ENCODE measurements around the gene MCFD2.

Gene MCFD2

GRCh38 chr2:46858702-46859090, 56.9 kb downstream of the MCFD2 start:
- Histone ChIP-seq H3K27me3 (ENCODE audit: insufficient read depth, poor library complexity, severe bottlenecking) (no peaks in the 10 kb centered on the region), H3K27ac (replicated peaks) (no peak overlapping the region), H3K4me3 (replicated peaks; ENCODE audit: insufficient read depth, low read length) (no peak overlapping the region)
- TF ChIP-seq POLR2AphosphoS5 (IDR thresholded peaks at IDR 0.05; ENCODE audit: low read depth) (no peak), GABPA (IDR thresholded peaks at IDR 0.05; ENCODE audit: low read depth) (no peak), REST (IDR thresholded peaks at IDR 0.05; ENCODE audit: insufficient replicate concordance, low read depth) (no peak), CTCF (IDR thresholded peaks at IDR 0.05; ENCODE audit: insufficient read depth, low read length) (no peak), SPI1 (IDR thresholded peaks at IDR 0.05; ENCODE audit: borderline replicate concordance, low read depth) (no peak)
- no peak for DNase-seq (ENCODE audit: low read depth in 1 of 2, low spot score in 1 of 2)

GRCh38 chr2:46857871-46858701, 57.5 kb downstream of the MCFD2 start:
- no peaks in the 10 kb centered on the region for H3K27me3 ChIP-seq (ENCODE audit: insufficient read depth, poor library complexity, severe bottlenecking)
- no peak for TF ChIP-seq SPI1 (IDR thresholded peaks at IDR 0.05; ENCODE audit: borderline replicate concordance, low read depth)
- DNase-seq (ENCODE audit: low read depth in 1 of 2, low spot score in 1 of 2) = no peak
- no peak overlapping the region for H3K27ac ChIP-seq (replicated peaks)
- H3K4me3 ChIP-seq (replicated peaks; ENCODE audit: insufficient read depth, low read length) = no peak overlapping the region

GRCh38 chr2:46856336-46856735, 59.3 kb downstream of the MCFD2 start:
- H3K27ac ChIP-seq (replicated peaks) = no peak overlapping the region
- H3K27me3 ChIP-seq (ENCODE audit: insufficient read depth, poor library complexity, severe bottlenecking) = no peaks in the 10 kb centered on the region
- no peak for DNase-seq (ENCODE audit: low read depth in 1 of 2, low spot score in 1 of 2)
- H3K4me3 ChIP-seq (replicated peaks; ENCODE audit: insufficient read depth, low read length) = no peak overlapping the region
- TF ChIP-seq CTCF (IDR thresholded peaks at IDR 0.05; ENCODE audit: insufficient read depth, low read length) (no peak), SPI1 (IDR thresholded peaks at IDR 0.05; ENCODE audit: borderline replicate concordance, low read depth) (no peak), GABPA (IDR thresholded peaks at IDR 0.05; ENCODE audit: low read depth) (no peak), REST (IDR thresholded peaks at IDR 0.05; ENCODE audit: insufficient replicate concordance, low read depth) (no peak), POLR2AphosphoS5 (IDR thresholded peaks at IDR 0.05; ENCODE audit: low read depth) (no peak)

- H3K27ac ChIP-seq (replicated peaks) = no peak overlapping the region
- H3K4me3 ChIP-seq (replicated peaks; ENCODE audit: insufficient read depth, low read length) = no peak overlapping the region
- DNase-seq (ENCODE audit: low read depth in 1 of 2, low spot score in 1 of 2) = no peak
- no peaks in the 10 kb centered on the region for H3K27me3 ChIP-seq (ENCODE audit: insufficient read depth, poor library complexity, severe bottlenecking)
- TF ChIP-seq GABPA (IDR thresholded peaks at IDR 0.05; ENCODE audit: low read depth) (no peak), SPI1 (IDR thresholded peaks at IDR 0.05; ENCODE audit: borderline replicate concordance, low read depth) (no peak), CTCF (IDR thresholded peaks at IDR 0.05; ENCODE audit: insufficient read depth, low read length) (no peak), REST (IDR thresholded peaks at IDR 0.05; ENCODE audit: insufficient replicate concordance, low read depth) (no peak), POLR2AphosphoS5 (IDR thresholded peaks at IDR 0.05; ENCODE audit: low read depth) (no peak)
These were observed 59.8 kb downstream of the MCFD2 start for GRCh38 chr2:46855805-46856204.

Data from HL-60 (cell line).